ENCODE measurements around the gene NFIX.

The NFIX gene

DNA sequence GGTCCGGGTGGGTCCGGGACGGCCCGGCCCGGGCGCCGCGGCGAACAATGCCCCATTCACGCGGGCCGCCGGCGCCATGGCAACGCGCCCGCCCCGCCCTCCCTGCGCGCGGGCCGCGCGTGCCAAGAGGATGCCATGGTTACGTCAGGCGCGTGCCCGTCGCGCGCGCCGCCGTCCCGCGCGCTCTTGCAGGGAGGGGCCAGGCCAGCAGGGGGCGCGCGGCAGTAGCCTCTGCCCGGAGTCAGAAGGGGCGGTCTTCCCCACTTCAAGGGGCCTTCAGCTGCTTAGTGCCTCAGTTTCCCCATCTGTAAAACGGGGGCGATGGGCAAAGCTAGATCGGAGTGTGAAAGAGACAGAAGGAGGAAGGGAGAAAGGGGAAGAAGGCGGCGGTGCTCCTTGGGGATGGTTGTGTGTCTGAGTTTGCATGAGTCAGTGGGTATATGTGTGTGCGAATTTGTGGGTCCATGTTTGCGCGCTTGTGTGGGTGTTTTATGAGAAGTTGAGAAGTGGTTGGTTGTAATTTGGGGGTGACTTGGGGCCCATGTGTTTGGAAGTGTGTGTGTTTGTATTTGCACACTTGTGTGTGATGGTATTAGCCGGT, 11.6 kb upstream of the NFIX start:
- Histone ChIP-seq H3K9me3 (ENCODE audit: control insufficient read depth, low read length) (no peaks in the 10 kb centered on the region), H3K4me1 (ENCODE audit: control insufficient read depth, insufficient read depth, low read length) (peaks cover 7% of the 10 kb centered on the region), H3K27me3 (replicated peaks; ENCODE audit: control insufficient read depth, insufficient read depth, low read length) (no peaks in the 10 kb centered on the region), H3K4me3 (ENCODE audit: low read length) (peak overlapping the region; percentile 60), H3K9ac (ENCODE audit: low read length) (peak overlapping the region; percentile 71), H3K36me3 (ENCODE audit: control insufficient read depth, insufficient read depth, low read length, severe bottlenecking) (no peaks in the 10 kb centered on the region)
- DNase-seq (ENCODE audit: low read depth): peak; percentile 92

DNA sequence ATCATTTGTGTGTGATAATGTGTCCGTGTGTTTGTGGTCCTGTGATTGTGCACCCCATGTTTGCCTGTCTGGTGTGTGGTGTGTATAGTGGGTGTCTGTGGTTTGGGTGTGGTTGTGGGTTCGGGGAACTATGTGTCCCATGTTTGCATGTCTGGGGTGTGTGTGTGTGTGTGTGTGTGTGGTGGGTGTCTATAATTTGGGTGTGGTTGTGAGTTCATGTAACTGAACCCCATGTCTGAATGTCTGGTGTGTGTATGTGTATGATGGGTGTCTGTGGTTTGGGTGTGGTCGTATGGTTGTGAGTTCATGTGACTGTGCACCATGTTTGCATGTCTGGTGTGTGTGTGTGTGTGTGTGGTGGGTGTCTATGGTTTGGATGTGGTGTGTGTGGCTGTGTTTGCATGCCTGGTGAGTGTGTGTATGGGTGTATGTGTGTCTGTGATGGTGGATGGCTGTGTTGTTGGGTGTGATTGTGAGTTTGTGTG, 11.1 kb upstream of the NFIX start:
- Histone ChIP-seq H3K36me3 (ENCODE audit: control insufficient read depth, insufficient read depth, low read length, severe bottlenecking) (no peaks in the 10 kb centered on the region), H3K27me3 (replicated peaks; ENCODE audit: control insufficient read depth, insufficient read depth, low read length) (no peaks in the 10 kb centered on the region), H3K9me3 (ENCODE audit: control insufficient read depth, low read length) (no peaks in the 10 kb centered on the region), H3K4me1 (ENCODE audit: control insufficient read depth, insufficient read depth, low read length) (peaks cover 7% of the 10 kb centered on the region), H3K9ac (ENCODE audit: low read length) (no peak overlapping the region), H3K4me3 (ENCODE audit: low read length) (no peak overlapping the region)
- no peak for DNase-seq (ENCODE audit: low read depth)

DNA sequence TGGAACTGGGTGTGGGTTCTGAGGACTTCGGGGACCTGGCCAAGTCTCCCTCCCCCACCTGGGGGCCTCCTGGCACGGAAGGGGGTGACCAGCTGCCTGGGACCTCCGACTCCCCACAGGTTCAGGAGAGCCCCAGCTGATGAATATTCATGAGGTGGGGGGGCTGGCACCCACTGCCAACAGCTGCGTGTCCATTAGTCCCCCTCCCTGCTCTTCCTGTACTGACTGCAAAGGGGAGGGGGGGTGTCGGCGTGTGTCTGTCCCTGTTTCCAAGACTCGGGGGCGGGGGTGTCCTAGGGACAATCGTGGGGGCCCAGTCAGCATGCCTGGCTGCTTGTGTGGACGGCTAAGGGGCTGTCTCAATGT, 10.6 kb upstream of the NFIX start:
- Histone ChIP-seq H3K4me3 (ENCODE audit: low read length) (no peak overlapping the region), H3K27me3 (replicated peaks; ENCODE audit: control insufficient read depth, insufficient read depth, low read length) (no peaks in the 10 kb centered on the region), H3K4me1 (ENCODE audit: control insufficient read depth, insufficient read depth, low read length) (peaks cover 7% of the 10 kb centered on the region), H3K9ac (ENCODE audit: low read length) (no peak overlapping the region), H3K36me3 (ENCODE audit: control insufficient read depth, insufficient read depth, low read length, severe bottlenecking) (no peaks in the 10 kb centered on the region), H3K9me3 (ENCODE audit: control insufficient read depth, low read length) (no peaks in the 10 kb centered on the region)
- no peak for DNase-seq (ENCODE audit: low read depth)

DNA sequence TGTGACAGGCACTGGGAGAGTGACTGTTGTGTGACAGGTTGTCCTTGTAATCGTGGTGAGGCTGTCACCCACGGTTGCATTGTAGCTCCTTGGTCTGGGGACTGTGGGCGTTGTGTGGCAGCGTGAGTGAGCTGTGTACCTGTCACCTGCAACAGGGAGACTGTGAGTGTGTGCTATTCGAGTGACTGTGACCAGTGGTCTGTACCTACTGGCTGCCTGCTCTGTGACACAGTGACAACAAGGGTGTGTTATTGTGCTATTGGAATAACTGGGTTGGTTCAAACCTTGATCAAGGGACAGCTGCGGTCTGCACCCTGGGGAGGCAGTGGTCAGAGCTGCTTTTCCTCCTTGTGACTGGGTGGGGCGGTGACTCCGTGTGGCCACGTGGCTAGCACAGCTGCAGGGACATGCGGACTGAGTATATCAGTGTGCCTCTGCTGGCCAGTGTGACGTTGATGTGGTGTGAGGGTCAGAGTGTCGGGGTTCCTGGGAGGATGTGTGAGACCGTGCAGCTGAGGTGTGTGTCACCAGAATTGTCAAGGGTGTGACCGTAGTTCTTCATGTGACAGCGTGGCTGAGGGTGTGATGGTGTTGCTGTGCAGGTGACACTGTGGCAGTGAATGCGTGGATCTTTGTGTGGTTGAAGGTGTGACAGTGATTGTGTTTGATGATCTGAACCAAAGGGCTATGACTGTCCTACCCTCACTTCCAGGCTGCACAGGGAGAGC, 10.1 kb upstream of the NFIX start:
- Histone ChIP-seq H3K36me3 (ENCODE audit: control insufficient read depth, insufficient read depth, low read length, severe bottlenecking) (no peaks in the 10 kb centered on the region), H3K9me3 (ENCODE audit: control insufficient read depth, low read length) (no peaks in the 10 kb centered on the region), H3K4me3 (ENCODE audit: low read length) (no peak overlapping the region), H3K9ac (ENCODE audit: low read length) (no peak overlapping the region), H3K4me1 (ENCODE audit: control insufficient read depth, insufficient read depth, low read length) (peaks cover 7% of the 10 kb centered on the region), H3K27me3 (replicated peaks; ENCODE audit: control insufficient read depth, insufficient read depth, low read length) (no peaks in the 10 kb centered on the region)
- no peak for DNase-seq (ENCODE audit: low read depth)

DNA sequence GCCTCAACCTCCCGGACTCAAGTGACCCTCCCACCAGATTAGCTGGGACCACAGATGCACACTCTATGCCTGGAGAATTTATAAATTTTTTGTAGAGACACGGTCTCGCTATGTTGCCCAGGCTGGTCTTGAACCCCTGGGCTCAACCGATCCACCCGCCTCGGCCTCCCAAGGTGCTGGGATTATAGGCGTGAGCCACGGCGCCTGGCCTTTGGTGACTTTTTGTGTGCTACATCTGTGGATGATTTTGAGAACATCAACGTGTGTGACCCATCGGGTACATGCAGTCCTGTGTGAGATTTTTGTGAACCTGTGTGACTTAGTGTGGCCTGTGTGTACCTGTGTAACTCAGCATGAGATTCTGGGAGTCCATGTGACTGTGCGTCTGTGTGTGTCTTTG, 8.5 kb upstream of the NFIX start:
- Histone ChIP-seq H3K36me3 (ENCODE audit: control insufficient read depth, insufficient read depth, low read length, severe bottlenecking) (no peaks in the 10 kb centered on the region), H3K27me3 (replicated peaks; ENCODE audit: control insufficient read depth, insufficient read depth, low read length) (no peaks in the 10 kb centered on the region), H3K4me1 (ENCODE audit: control insufficient read depth, insufficient read depth, low read length) (peaks cover 7% of the 10 kb centered on the region), H3K9me3 (ENCODE audit: control insufficient read depth, low read length) (no peaks in the 10 kb centered on the region), H3K4me3 (ENCODE audit: low read length) (no peak overlapping the region), H3K9ac (ENCODE audit: low read length) (no peak overlapping the region)
- DNase-seq (ENCODE audit: low read depth): no peak

DNA sequence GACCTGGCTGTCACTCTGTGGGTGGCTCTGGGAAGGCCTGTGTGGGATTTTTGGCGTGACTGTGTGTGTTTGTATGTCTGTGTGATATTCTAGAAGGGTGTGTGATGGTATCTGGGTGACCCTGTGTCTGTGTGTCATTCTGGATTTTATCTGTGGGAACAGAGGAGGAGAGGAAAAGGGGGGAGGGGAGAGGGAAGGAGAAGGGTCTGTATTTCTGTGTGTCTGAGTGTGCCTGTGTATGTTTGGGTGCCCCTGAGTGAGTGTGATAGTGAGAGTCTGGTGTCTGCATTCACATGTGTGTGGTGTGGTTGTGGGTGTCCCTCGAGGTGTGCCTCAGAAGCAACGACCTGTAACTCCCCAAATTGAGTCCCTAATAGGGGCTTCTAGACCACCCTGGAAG, 8.1 kb upstream of the NFIX start:
- no peaks in the 10 kb centered on the region for H3K36me3 ChIP-seq (ENCODE audit: control insufficient read depth, insufficient read depth, low read length, severe bottlenecking)
- no peaks in the 10 kb centered on the region for H3K27me3 ChIP-seq (replicated peaks; ENCODE audit: control insufficient read depth, insufficient read depth, low read length)
- no peak overlapping the region for H3K9ac ChIP-seq (ENCODE audit: low read length)
- no peak for DNase-seq (ENCODE audit: low read depth)
- H3K9me3 ChIP-seq (ENCODE audit: control insufficient read depth, low read length): no peaks in the 10 kb centered on the region
- H3K4me1 ChIP-seq (ENCODE audit: control insufficient read depth, insufficient read depth, low read length): peaks cover 7% of the 10 kb centered on the region
- H3K4me3 ChIP-seq (ENCODE audit: low read length): no peak overlapping the region

DNA sequence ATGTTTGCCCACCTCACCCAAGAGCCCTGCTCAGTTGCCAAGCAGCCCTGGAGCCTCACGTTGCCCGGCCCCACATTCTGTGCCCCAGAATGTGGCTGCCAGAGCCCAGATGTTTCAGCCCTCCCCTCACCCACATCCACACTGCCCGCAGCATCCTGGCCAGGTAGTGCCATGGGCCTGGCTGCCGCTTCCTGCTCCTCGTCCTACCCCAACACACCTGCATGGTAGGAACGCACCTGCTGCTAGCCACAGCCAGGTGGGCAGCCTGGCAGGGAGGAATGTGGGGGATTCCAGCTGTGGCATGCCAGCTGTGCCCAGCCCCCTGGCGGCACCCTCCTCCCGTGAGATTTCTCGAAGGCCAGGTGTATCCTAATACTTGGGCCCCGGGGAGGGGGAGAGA, 7.5 kb upstream of the NFIX start:
- no peaks in the 10 kb centered on the region for H3K27me3 ChIP-seq (replicated peaks; ENCODE audit: control insufficient read depth, insufficient read depth, low read length)
- DNase-seq (ENCODE audit: low read depth): no peak
- no peaks in the 10 kb centered on the region for H3K36me3 ChIP-seq (ENCODE audit: control insufficient read depth, insufficient read depth, low read length, severe bottlenecking)
- no peak overlapping the region for H3K9ac ChIP-seq (ENCODE audit: low read length)
- peaks cover 7% of the 10 kb centered on the region for H3K4me1 ChIP-seq (ENCODE audit: control insufficient read depth, insufficient read depth, low read length)
- H3K4me3 ChIP-seq (ENCODE audit: low read length): no peak overlapping the region
- H3K9me3 ChIP-seq (ENCODE audit: control insufficient read depth, low read length): no peaks in the 10 kb centered on the region

DNA sequence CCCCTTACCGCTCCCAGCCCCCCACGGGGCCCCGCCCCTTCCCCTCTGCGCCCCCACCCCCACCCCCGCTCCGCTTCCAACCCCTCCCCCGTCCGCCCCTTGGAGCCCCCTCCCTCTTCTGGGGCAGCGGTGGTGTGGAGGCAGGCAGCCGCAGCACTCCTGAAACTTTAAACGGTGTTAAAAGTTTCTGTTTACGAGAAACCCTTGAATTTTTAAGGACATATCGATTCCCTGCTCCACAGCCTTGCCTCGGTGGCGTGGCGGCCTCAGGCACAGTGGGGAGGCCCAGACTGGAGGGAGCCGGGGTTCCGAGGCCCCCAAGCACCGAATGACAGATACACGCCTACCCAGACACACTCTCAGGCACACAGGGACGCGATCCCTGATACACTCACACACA, 4.8 kb upstream of the NFIX start:
- Histone ChIP-seq H3K9me3 (ENCODE audit: control insufficient read depth, low read length) (no peaks in the 10 kb centered on the region), H3K4me3 (ENCODE audit: low read length) (no peak overlapping the region), H3K9ac (ENCODE audit: low read length) (no peak overlapping the region), H3K36me3 (ENCODE audit: control insufficient read depth, insufficient read depth, low read length, severe bottlenecking) (no peaks in the 10 kb centered on the region), H3K27me3 (replicated peaks; ENCODE audit: control insufficient read depth, insufficient read depth, low read length) (no peaks in the 10 kb centered on the region), H3K4me1 (ENCODE audit: control insufficient read depth, insufficient read depth, low read length) (peaks cover 1% of the 10 kb centered on the region)
- DNase-seq (ENCODE audit: low read depth): no peak

DNA sequence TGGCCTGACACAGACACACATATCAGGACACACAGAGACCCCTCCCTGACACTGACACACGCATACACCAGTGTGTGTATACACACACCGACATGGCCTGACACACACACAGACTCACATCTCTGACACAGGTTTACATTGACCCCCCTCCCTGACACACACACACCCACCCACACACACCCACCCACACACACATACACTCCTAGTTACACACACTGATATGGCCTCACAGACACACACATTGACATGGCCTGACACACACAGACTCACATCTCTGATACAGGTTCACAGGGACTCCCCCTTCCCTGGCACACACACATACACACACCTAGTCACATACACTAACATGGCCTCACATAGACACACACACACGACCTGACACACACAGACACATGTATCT, 4.4 kb upstream of the NFIX start:
- Histone ChIP-seq H3K4me1 (ENCODE audit: control insufficient read depth, insufficient read depth, low read length) (no peaks in the 10 kb centered on the region), H3K4me3 (ENCODE audit: low read length) (no peak overlapping the region), H3K36me3 (ENCODE audit: control insufficient read depth, insufficient read depth, low read length, severe bottlenecking) (no peaks in the 10 kb centered on the region), H3K9ac (ENCODE audit: low read length) (no peak overlapping the region), H3K9me3 (ENCODE audit: control insufficient read depth, low read length) (no peaks in the 10 kb centered on the region), H3K27me3 (replicated peaks; ENCODE audit: control insufficient read depth, insufficient read depth, low read length) (no peaks in the 10 kb centered on the region)
- DNase-seq (ENCODE audit: low read depth): no peak

DNA sequence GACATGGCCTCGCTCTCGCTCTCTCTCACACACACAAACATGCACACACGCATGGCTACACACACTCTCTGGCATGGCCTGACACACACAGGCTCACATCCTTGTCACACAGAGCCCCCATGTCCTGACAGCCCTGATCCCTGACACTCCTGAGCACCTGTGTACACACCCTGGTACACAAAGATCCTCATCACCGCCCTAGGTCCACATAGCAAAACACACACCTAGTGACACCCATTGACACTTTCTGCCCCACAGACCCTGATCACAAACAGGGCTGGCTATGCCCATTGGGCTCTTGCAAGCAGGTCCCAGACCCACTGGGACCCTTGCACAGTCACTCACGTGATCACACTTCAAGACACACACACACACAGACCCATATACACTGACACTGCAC, 4.0 kb upstream of the NFIX start:
- H3K36me3 ChIP-seq (ENCODE audit: control insufficient read depth, insufficient read depth, low read length, severe bottlenecking): no peaks in the 10 kb centered on the region
- H3K9me3 ChIP-seq (ENCODE audit: control insufficient read depth, low read length): no peaks in the 10 kb centered on the region
- H3K4me1 ChIP-seq (ENCODE audit: control insufficient read depth, insufficient read depth, low read length): no peaks in the 10 kb centered on the region
- no peak overlapping the region for H3K4me3 ChIP-seq (ENCODE audit: low read length)
- H3K27me3 ChIP-seq (replicated peaks; ENCODE audit: control insufficient read depth, insufficient read depth, low read length): no peaks in the 10 kb centered on the region
- no peak overlapping the region for H3K9ac ChIP-seq (ENCODE audit: low read length)
- no peak for DNase-seq (ENCODE audit: low read depth)

DNA sequence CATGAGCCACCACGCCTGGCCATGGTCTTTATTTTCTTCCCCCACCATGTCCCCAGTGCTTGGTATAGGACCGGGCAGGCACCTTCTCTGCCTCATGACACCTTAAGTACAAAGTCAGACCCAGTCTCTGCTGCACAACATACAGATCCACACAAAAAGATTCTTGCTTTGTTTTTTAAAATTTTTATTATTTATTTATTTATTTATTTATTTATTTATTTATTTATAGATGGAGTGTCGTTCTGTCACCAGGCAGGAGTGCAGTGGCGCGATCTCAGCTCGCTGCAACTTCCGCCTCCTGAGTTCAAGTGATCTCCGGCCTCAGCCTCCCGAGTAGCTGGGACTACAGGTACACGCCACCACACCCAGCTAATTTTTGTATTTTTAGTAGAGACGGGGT, 2.5 kb upstream of the NFIX start:
- Histone ChIP-seq H3K36me3 (ENCODE audit: control insufficient read depth, insufficient read depth, low read length, severe bottlenecking) (no peaks in the 10 kb centered on the region), H3K27me3 (replicated peaks; ENCODE audit: control insufficient read depth, insufficient read depth, low read length) (no peaks in the 10 kb centered on the region), H3K9me3 (ENCODE audit: control insufficient read depth, low read length) (no peaks in the 10 kb centered on the region), H3K4me1 (ENCODE audit: control insufficient read depth, insufficient read depth, low read length) (peaks cover 7% of the 10 kb centered on the region), H3K4me3 (ENCODE audit: low read length) (no peak overlapping the region), H3K9ac (ENCODE audit: low read length) (no peak overlapping the region)
- DNase-seq (ENCODE audit: low read depth): no peak

DNA sequence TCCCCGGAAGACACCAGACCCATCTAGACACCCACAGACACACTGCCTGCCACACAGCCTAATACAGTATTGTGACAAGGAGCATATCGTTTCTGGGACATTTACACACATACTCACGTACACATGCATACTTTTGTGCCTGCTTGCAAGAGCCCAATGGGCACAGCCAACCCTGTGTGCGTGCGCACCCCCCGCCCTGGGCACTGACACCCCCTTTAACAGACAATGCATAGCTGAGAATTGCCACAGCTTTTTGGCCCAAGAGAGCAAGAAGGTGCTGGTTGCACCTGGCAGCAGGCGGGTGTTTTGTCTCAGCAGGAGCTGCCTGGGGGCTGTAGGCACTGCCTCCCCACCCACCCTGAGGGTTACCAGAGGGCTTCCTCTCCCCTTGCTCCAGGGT, 1.7 kb upstream of the NFIX start:
- no peaks in the 10 kb centered on the region for H3K27me3 ChIP-seq (replicated peaks; ENCODE audit: control insufficient read depth, insufficient read depth, low read length)
- H3K4me3 ChIP-seq (ENCODE audit: low read length): no peak overlapping the region
- peaks cover 2% of the 10 kb centered on the region for H3K36me3 ChIP-seq (ENCODE audit: control insufficient read depth, insufficient read depth, low read length, severe bottlenecking)
- H3K9ac ChIP-seq (ENCODE audit: low read length): no peak overlapping the region
- no peak for DNase-seq (ENCODE audit: low read depth)
- H3K9me3 ChIP-seq (ENCODE audit: control insufficient read depth, low read length): no peaks in the 10 kb centered on the region
- H3K4me1 ChIP-seq (ENCODE audit: control insufficient read depth, insufficient read depth, low read length): peaks cover 15% of the 10 kb centered on the region
